H9 (cell line): Measurements from ENCODE around the gene APP. TPM values are rescaled to one million over a fixed set of nuclear protein-coding genes. Genes with fewer than 3 reads are reported as not detected.

Experiments used
- DNase-seq: peaks from one replicate; pipeline ENCODE4 v3.0.0-alpha.2; 2017
- H2AFZ ChIP-seq: one replicate; pipeline ENCODE4 v1.6.1; 2013; ENCODE audit warnings: mild to moderate bottlenecking, low read length, control low read depth, moderate library complexity
- H2AK5ac ChIP-seq: 2 replicates; pipeline ENCODE4 v1.6.1; 2013; ENCODE audit warnings: low read length, control low read depth, mixed read lengths; ENCODE audit not compliant: insufficient read length
- H2BK120ac ChIP-seq: one replicate; pipeline ENCODE4 v1.6.1; 2013; ENCODE audit warnings: low read depth, mild to moderate bottlenecking, low read length, control low read depth, inconsistent platforms; ENCODE audit not compliant: poor library complexity, severe bottlenecking
- H2BK12ac ChIP-seq: 2 replicates; pipeline ENCODE4 v1.6.1; 2013; ENCODE audit warnings: low read length, control low read depth, mixed read lengths, low read depth; ENCODE audit not compliant: insufficient read length
- H2BK15ac ChIP-seq: 2 replicates; pipeline ENCODE4 v1.6.1; 2013; ENCODE audit warnings: low read depth, low read length, control low read depth
- H2BK20ac ChIP-seq: one replicate; pipeline ENCODE4 v1.6.1; 2013; ENCODE audit warnings: low read depth, mild to moderate bottlenecking, low read length, control low read depth, inconsistent platforms; ENCODE audit not compliant: poor library complexity, severe bottlenecking
- H2BK5ac ChIP-seq: 2 replicates; pipeline ENCODE4 v1.6.1; 2013; ENCODE audit warnings: low read length, control low read depth, mixed read lengths; ENCODE audit not compliant: insufficient read length
- H3K14ac ChIP-seq: 2 replicates; pipeline ENCODE4 v1.6.1; 2013; ENCODE audit warnings: low read length, control low read depth; ENCODE audit not compliant: insufficient read depth
- H3K18ac ChIP-seq: 2 replicates; pipeline ENCODE4 v1.6.1; 2013; ENCODE audit warnings: low read depth, mild to moderate bottlenecking, mixed read lengths, low read length, control low read depth; ENCODE audit not compliant: insufficient read length
- H3K23ac ChIP-seq: 2 replicates; pipeline ENCODE4 v1.6.1; 2013; ENCODE audit warnings: low read length, control low read depth, mixed read lengths, low read depth; ENCODE audit not compliant: insufficient read length
- H3K23me2 ChIP-seq: 2 replicates; pipeline ENCODE4 v1.6.1; 2013; ENCODE audit warnings: low read depth, mild to moderate bottlenecking, mixed read lengths, low read length, control low read depth; ENCODE audit not compliant: insufficient read length, poor library complexity, severe bottlenecking
- H3K27ac ChIP-seq: 2 replicates; pipeline ENCODE4 v1.5.1; 2013; ENCODE audit warnings: low read length, control low read depth, mixed read lengths, low read depth; ENCODE audit not compliant: insufficient read length
- H3K27me3 ChIP-seq: 2 replicates; pipeline ENCODE4 v1.6.1; 2013; ENCODE audit warnings: low read length, control low read depth, inconsistent platforms; ENCODE audit not compliant: insufficient read depth
- H3K4ac ChIP-seq: 2 replicates; pipeline ENCODE4 v1.6.1; 2013; ENCODE audit warnings: low read depth, mild to moderate bottlenecking, control low read depth, inconsistent platforms, low read length, moderate library complexity
- H3K4me1 ChIP-seq: 2 replicates; pipeline ENCODE4 v1.6.1; 2013; ENCODE audit warnings: low read length, control low read depth, inconsistent platforms; ENCODE audit not compliant: insufficient read depth
- H3K4me2 ChIP-seq: 2 replicates; pipeline ENCODE4 v1.6.1; 2013; ENCODE audit warnings: low read length, control low read depth, mixed read lengths; ENCODE audit not compliant: insufficient read length, insufficient read depth
- H3K56ac ChIP-seq: 2 replicates; pipeline ENCODE4 v1.6.1; 2013; ENCODE audit warnings: low read depth, mild to moderate bottlenecking, mixed read lengths, low read length, control low read depth; ENCODE audit not compliant: insufficient read length
- H3K79me1 ChIP-seq: 2 replicates; pipeline ENCODE4 v1.6.1; 2013; ENCODE audit warnings: low read depth, mild to moderate bottlenecking, moderate library complexity, low read length, control low read depth, inconsistent platforms; ENCODE audit not compliant: insufficient read depth, poor library complexity, severe bottlenecking
- H3K79me2 ChIP-seq: 2 replicates; pipeline ENCODE4 v1.6.1; 2013; ENCODE audit warnings: low read length, control low read depth, inconsistent platforms; ENCODE audit not compliant: insufficient read depth
- H3K9ac ChIP-seq: 2 replicates; pipeline ENCODE4 v1.6.1; 2013; ENCODE audit warnings: low read length, control low read depth, mixed read lengths; ENCODE audit not compliant: insufficient read length; ENCODE audit errors: extremely low read depth
- H3K9me3 ChIP-seq: one replicate; pipeline ENCODE4 v1.6.1; 2013; ENCODE audit warnings: low read depth, low read length, inconsistent platforms; ENCODE audit not compliant: control insufficient read depth
- H3T11ph ChIP-seq: one replicate; pipeline ENCODE4 v1.6.1; 2013; ENCODE audit warnings: mild to moderate bottlenecking, low read length, control low read depth, inconsistent platforms
- H4K20me1 ChIP-seq: one replicate; pipeline ENCODE4 v1.6.1; 2013; ENCODE audit not compliant: control insufficient read depth, insufficient read length, insufficient read depth
- H4K5ac ChIP-seq: 2 replicates; pipeline ENCODE4 v1.6.1; 2013; ENCODE audit warnings: low read depth, mild to moderate bottlenecking, mixed read lengths, low read length, control low read depth; ENCODE audit not compliant: insufficient read length
- H4K8ac ChIP-seq: replicated peaks from 2 replicates; pipeline ENCODE4 v1.6.1; 2013; ENCODE audit warnings: low read length, control low read depth, mixed read lengths, low read depth; ENCODE audit not compliant: insufficient read length
- H4K91ac ChIP-seq: 2 replicates; pipeline ENCODE4 v1.6.1; 2013; ENCODE audit warnings: low read depth, mild to moderate bottlenecking, moderate library complexity, mixed read lengths, low read length, control low read depth; ENCODE audit not compliant: insufficient read length
- H3K27ac Mint-ChIP-seq, 3 experiments: 2 replicates in 2 of 3; 3 replicates in 1 of 3; pipeline ENCODE4 v1.8.0; 2020 to 2021; ENCODE audit warnings: mixed read lengths in 3 of 3, mild to moderate bottlenecking in 1 of 3, moderate library complexity in 1 of 3
- H3K27me3 Mint-ChIP-seq: 2 replicates; pipeline ENCODE4 v1.8.0; 2021; ENCODE audit warnings: low read depth, mild to moderate bottlenecking, moderate library complexity, mixed read lengths
- H3K36me3 Mint-ChIP-seq, 3 experiments: 2 replicates in 2 of 3; 3 replicates in 1 of 3; pipeline ENCODE4 v1.8.0; 2020 to 2021; ENCODE audit warnings: low read depth in 3 of 3, mixed read lengths in 3 of 3; ENCODE audit not compliant: insufficient read depth in 1 of 3
- H3K4me1 Mint-ChIP-seq, 2 experiments: 2 replicates each; pipeline ENCODE4 v1.8.0; 2020; ENCODE audit warnings: mixed read lengths in 2 of 2
- H3K4me3 Mint-ChIP-seq, 2 experiments: 2 replicates in 1 of 2; 3 replicates in 1 of 2; pipeline ENCODE4 v1.8.0; 2020 to 2021; ENCODE audit warnings: mild to moderate bottlenecking in 2 of 2, mixed read lengths in 2 of 2, moderate library complexity in 1 of 2
- H3K9me3 Mint-ChIP-seq, 2 experiments: 2 replicates in 1 of 2; 3 replicates in 1 of 2; pipeline ENCODE4 v1.8.0; 2020; ENCODE audit warnings: mild to moderate bottlenecking in 2 of 2, mixed read lengths in 2 of 2, moderate library complexity in 1 of 2
- WGBS: extraction: QIAGEN DNeasy Blood & Tissue Kit; methylation state at CpG from one replicate; pipeline ENCODE4 v1.1.7; 2013; ENCODE audit warnings: missing lambda C conversion rate, low lambda C conversion rate, mixed read lengths; ENCODE audit not compliant: insufficient read length; ENCODE audit errors: extremely low coverage; 5-methylcytosine and 5-hydroxymethylcytosine counted together
- total RNA-seq: library from RNA; stranded (reverse); gene quantifications from 2 replicates; pipeline ENCODE4 v1.2.1, GENCODE V29; 2021
- TF ChIP-seq, protein P1 (sequence below): fragments of 200-600 bp; sonication (generic); conservative IDR thresholded peaks from 3 replicates; pipeline ENCODE4 v1.8.0; 2021; ENCODE audit warnings: antibody characterized with exemption, mild to moderate bottlenecking

The APP gene
- total RNA-seq, 1 experiment from 2014 or later = 380 TPM

- Histone ChIP-seq H3K14ac (no peak overlapping the region), H4K91ac (no peak overlapping the region), H3K4ac (no peak overlapping the region), H3K18ac (no peak overlapping the region), H2BK12ac (no peak overlapping the region), H3K4me1 (peaks cover 12% of the 10 kb centered on the region; the same call in 1 of the 2 replicates), H2AK5ac (no peak overlapping the region), H3K27me3 (no peaks in the 10 kb centered on the region), H4K8ac (no peak overlapping the region), H2BK20ac (no peak overlapping the region), H3K4me2 (no peak overlapping the region), H4K20me1 (no peaks in the 10 kb centered on the region), H3T11ph (no peak overlapping the region), H3K79me1 (peaks cover 8% of the 10 kb centered on the region), H2BK120ac (no peak overlapping the region), H4K5ac (no peak overlapping the region), H3K23me2 (no peaks in the 10 kb centered on the region), H3K27ac (no peak overlapping the region), H3K79me2 (peaks cover 22% of the 10 kb centered on the region; the same call in 1 of the 2 replicates), H2BK15ac (no peak overlapping the region), H2BK5ac (no peak overlapping the region), H2AFZ (no peak overlapping the region), H3K23ac (no peak overlapping the region), H3K9ac (no peak overlapping the region), H3K56ac (no peak overlapping the region), H3K9me3 (no peaks in the 10 kb centered on the region)
- Mint-ChIP-seq H3K27ac (peak overlapping the region in 1 of 3 experiments; percentile 84; a peak in 1 of 7 replicates), H3K4me3 (no peak overlapping the region), H3K9me3 (no peaks in the 10 kb centered on the region), H3K36me3 (peaks cover 4 to 7% (median 4%) of the 10 kb centered on the region in 3 experiments; a peak in 4 of 7 replicates), H3K27me3 (no peaks in the 10 kb centered on the region), H3K4me1 (peaks cover 40 to 44% of the 10 kb centered on the region in 2 experiments)
- WGBS = no CpG with 5 or more reads among the region's 7 CpGs
- TF ChIP-seq, protein P1, sequence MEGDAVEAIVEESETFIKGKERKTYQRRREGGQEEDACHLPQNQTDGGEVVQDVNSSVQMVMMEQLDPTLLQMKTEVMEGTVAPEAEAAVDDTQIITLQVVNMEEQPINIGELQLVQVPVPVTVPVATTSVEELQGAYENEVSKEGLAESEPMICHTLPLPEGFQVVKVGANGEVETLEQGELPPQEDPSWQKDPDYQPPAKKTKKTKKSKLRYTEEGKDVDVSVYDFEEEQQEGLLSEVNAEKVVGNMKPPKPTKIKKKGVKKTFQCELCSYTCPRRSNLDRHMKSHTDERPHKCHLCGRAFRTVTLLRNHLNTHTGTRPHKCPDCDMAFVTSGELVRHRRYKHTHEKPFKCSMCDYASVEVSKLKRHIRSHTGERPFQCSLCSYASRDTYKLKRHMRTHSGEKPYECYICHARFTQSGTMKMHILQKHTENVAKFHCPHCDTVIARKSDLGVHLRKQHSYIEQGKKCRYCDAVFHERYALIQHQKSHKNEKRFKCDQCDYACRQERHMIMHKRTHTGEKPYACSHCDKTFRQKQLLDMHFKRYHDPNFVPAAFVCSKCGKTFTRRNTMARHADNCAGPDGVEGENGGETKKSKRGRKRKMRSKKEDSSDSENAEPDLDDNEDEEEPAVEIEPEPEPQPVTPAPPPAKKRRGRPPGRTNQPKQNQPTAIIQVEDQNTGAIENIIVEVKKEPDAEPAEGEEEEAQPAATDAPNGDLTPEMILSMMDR = no peak
- DNase-seq = no peak
These were observed 75.4 kb downstream of the APP start for GRCh38 chr21:26095131-26095530.
